Heart left ventricle (tissue), 16 donors: ENCODE measurements around the gene TBXA2R. TPM values are rescaled to one million over a fixed set of nuclear protein-coding genes. Genes with fewer than 3 reads are reported as not detected.

Experiments
- ATAC-seq, 4 donors: fragments of 200-7000 bp; cut with Tn5 transposase; one replicate each; pipeline ENCODE4 v1.9.1; 2020 to 2022; ENCODE audit warnings: moderate library complexity in 4 of 4, mild to moderate bottlenecking in 3 of 4, moderate number of reproducible peaks in 1 of 4
- DNase-seq, 5 donors: peaks; one replicate each; pipeline ENCODE4 v3.0.0-alpha.2; 2020
- H3K27ac ChIP-seq, 12 donors: fragments of 200-600 bp; sonication (generic) in 4 of 12; one replicate each; pipeline versions ENCODE4 v1.5.0 to v1.8.0; 2016 to 2022; ENCODE audit warnings: mild to moderate bottlenecking in 2 of 12
- H3K27me3 ChIP-seq, 9 donors: fragments of 200-600 bp; sonication (generic) in 2 of 9; one replicate each; pipeline versions ENCODE4 v1.5.1 to v1.8.0; 2016 to 2022; ENCODE audit warnings: mild to moderate bottlenecking in 3 of 9
- H3K36me3 ChIP-seq, 9 donors: fragments of 200-600 bp; sonication (generic) in 2 of 9; one replicate each; pipeline versions ENCODE4 v1.5.0 to v1.8.0; 2018 to 2022; ENCODE audit warnings: mild to moderate bottlenecking in 2 of 9
- H3K4me1 ChIP-seq, 12 donors: fragments of 200-600 bp; sonication (generic) in 4 of 12; one replicate each; pipeline versions ENCODE4 v1.5.0 to v1.8.0; 2016 to 2022; ENCODE audit warnings: mild to moderate bottlenecking in 3 of 12
- H3K4me3 ChIP-seq, 12 donors: fragments of 200-600 bp; sonication (generic) in 4 of 12; one replicate each; pipeline versions ENCODE4 v1.5.0 to v1.8.0; 2017 to 2022; ENCODE audit warnings: mild to moderate bottlenecking in 9 of 12, moderate library complexity in 4 of 12
- H3K9me3 ChIP-seq, 12 donors: fragments of 200-600 bp; sonication (generic) in 4 of 12; one replicate each; pipeline versions ENCODE4 v1.5.0 to v1.8.0; 2016 to 2022; ENCODE audit warnings: mild to moderate bottlenecking in 1 of 12
- CTCF ChIP-seq, 12 donors: fragments of 200-600 bp; sonication (generic) in 4 of 12; IDR thresholded peaks; one replicate each; pipeline versions ENCODE4 v1.5.0 to v1.8.0; 2018 to 2022; ENCODE audit warnings: antibody characterized with exemption in 12 of 12, mild to moderate bottlenecking in 5 of 12
- POLR2A ChIP-seq, 2 donors: fragments of 450-650 bp; IDR thresholded peaks; one replicate each; pipeline ENCODE4 v1.6.1; 2017; ENCODE audit warnings: antibody characterized with exemption in 2 of 2, mild to moderate bottlenecking in 2 of 2, moderate library complexity in 2 of 2
- WGBS, 4 donors: extraction: QIAGEN DNeasy Blood & Tissue Kit in 2 of 4; methylation state at CpG; one replicate each; pipeline versions ENCODE4 v1.1.5 to v1.1.7; 2013 to 2018; 5-methylcytosine and 5-hydroxymethylcytosine counted together
- intact Hi-C, 10 donors: fragments of 100-400 bp; cut with DNase I; formaldehyde crosslinking; loops; one replicate each; pipeline versions ENCODE4 v1.11.1 to v1.14.2; 2022
- polyA plus RNA-seq, 2 donors: library from polyadenylated mRNA; stranded (reverse); fragments of 200-250 nt; gene quantifications; one replicate each; pipeline ENCODE4 v1.2.3, GENCODE V29; 2013
- total RNA-seq, 9 donors: library from RNA; depleted of rRNA in 2 of 9; stranded (reverse); fragments of >200 nt in 2 of 9; fragmentation: NEBNext Ultra II Directional in 3 of 9; extraction: Animal tissue kit (Norgen Biotek cat#: 25700) in 3 of 9; gene quantifications; one replicate each; pipeline versions ENCODE4 v1.1.0 to v1.2.4, GENCODE V29; 2016 to 2023
- donor health status: ischemic (EF 13 %, LVEDD 7.1; RV severe dilation, severe dysfunction).
- donor health status: healthy with polysubstance abuse.
- donor health status: DM: no; HTN: yes; CAD: no.
- donor health status: DM: no; HTN: no; CAD: no.
- donor health status: ischemic (EF 25% LVEDD 6.9; RV normal size, moderate dysfunction).
- donor health status: ischemic (EF 25% LVEDD 5.7; RV mildly dilated, moderate dysfunction).
- donor health status: healthy.
- donor health status: DM: yes; HTN: yes; CAD: no.
- donor health status: ischemic (EF 35%, LVEDD 5.7; RV mildly dilated, moderate dysfunction).
- donor health status: nonischemic (EF 11% LVEDD 7.7; RV severe dilation, severe dysfunction).
- donor health status: DM: yes; HTN: yes; CAD: no.
- donor health status: PGD.
- donor health status: ischemic (EF 29% LVEDD 5.4; RV normal size, mild dysfunction).
- donor health status: nonischemic (EF 23%, LVEDD 6.1; RV moderate dilation, normal function).

Gene TBXA2R
- total and polyA plus RNA-seq, 11 donors = 1.9 to 5.1 (median 2.9) TPM

GRCh38 chr19:3573858-3574637, 32.6 kb downstream of the TBXA2R start:
- peaks cover 0 to 37% (median 22%) of the 10 kb centered on the region in 12 donors for H3K4me1 ChIP-seq
- TF ChIP-seq CTCF (IDR thresholded peaks at IDR 0.05) (no peak), POLR2A (IDR thresholded peaks at IDR 0.05) (no peak)
- peak overlapping the region in 1 of 12 donors; percentile 82 for H3K27ac ChIP-seq
- H3K9me3 ChIP-seq = no peaks in the 10 kb centered on the region
- 62 to 68% (median 63%) methylated on average over 53 to 55 of the region's 55 CpGs for WGBS, 4 donors
- H3K4me3 ChIP-seq = peak overlapping the region; percentile 62 to 98 (median 94)
- no peaks in the 10 kb centered on the region for H3K27me3 ChIP-seq
- DNase-seq = peak; percentile 76 to 93 (median 87)
- peak in 3 of 4 donors; percentile 19 to 36 (median 23) for ATAC-seq
- H3K36me3 ChIP-seq = peaks cover 0 to 9% (median 0%) of the 10 kb centered on the region in 9 donors
- intact Hi-C loops = loop anchor here in 2 of 10 donors (2.0 to 5.0 kb wide), 3 partner anchors 17 to 53 kb away; partner anchors contain the start of genes MFSD12 (in 2 of the 2) and CACTIN (in 1 of the 2)

- H3K4me1 ChIP-seq = peaks cover 0 to 37% (median 22%) of the 10 kb centered on the region in 12 donors
- WGBS, 4 donors = 1 to 2% (median 1%) methylated on average over 17 to 60 of the region's 60 CpGs
- TF ChIP-seq POLR2A (IDR thresholded peaks at IDR 0.05) (no peak), CTCF (IDR thresholded peaks at IDR 0.05) (no peak)
- no peaks in the 10 kb centered on the region for H3K27me3 ChIP-seq
- peak in 2 of 5 donors; percentile 55 to 77 for DNase-seq
- H3K9me3 ChIP-seq = no peaks in the 10 kb centered on the region
- intact Hi-C loops = loop anchor here in 2 of 10 donors (2.0 to 5.0 kb wide), 3 partner anchors 17 to 53 kb away; partner anchors contain the start of genes MFSD12 (in 2 of the 2) and CACTIN (in 1 of the 2)
- H3K27ac ChIP-seq = peak overlapping the region in 11 of 12 donors; percentile 36 to 86 (median 79)
- ATAC-seq = peak in 1 of 4 donors; percentile 8
- H3K36me3 ChIP-seq = peaks cover 0 to 9% (median 0%) of the 10 kb centered on the region in 9 donors
- peak overlapping the region; percentile 62 to 98 (median 94) for H3K4me3 ChIP-seq
These were observed 33.4 kb downstream of the TBXA2R start for GRCh38 chr19:3573162-3573857.

- H3K4me3 ChIP-seq = peak within 1 kb of the TSS; percentile 62 to 98 (median 94)
- no peaks in the 10 kb centered on the region for H3K27me3 ChIP-seq
- H3K9me3 ChIP-seq = no peaks in the 10 kb centered on the region
- H3K27ac ChIP-seq = peak within 1 kb of the TSS in 11 of 12 donors; percentile 36 to 86 (median 79)
- TF ChIP-seq POLR2A (IDR thresholded peaks at IDR 0.05) (peak in 1 of 2 donors; percentile 38), CTCF (IDR thresholded peaks at IDR 0.05) (no peak)
- H3K36me3 ChIP-seq = peaks cover 0 to 9% (median 0%) of the 10 kb centered on the region in 9 donors
- 0 to 1% (median 0%) methylated on average over 3 to 30 of the region's 30 CpGs for WGBS, 4 donors
- H3K4me1 ChIP-seq = peaks cover 0 to 37% (median 22%) of the 10 kb centered on the region in 12 donors
- intact Hi-C loops = loop anchor here in 2 of 10 donors (2.0 to 5.0 kb wide), 3 partner anchors 16 to 54 kb away; partner anchors contain the start of genes MFSD12 (in 2 of the 2) and CACTIN (in 1 of the 2)
- no peak for DNase-seq
- ATAC-seq = no peak
These were observed 33.9 kb downstream of the TBXA2R start, which contains the start of gene HMG20B for GRCh38 chr19:3572855-3573161. Gene HMG20B, plus strand, starts transcription at chr19:3572944. Its CDS starts 366 bp downstream, at chr19:3573310.
